Endothelial cell (in vitro differentiated cells): ENCODE measurements around the gene BCL11A. TPM values are rescaled to one million over a fixed set of nuclear protein-coding genes. Genes with fewer than 3 reads are reported as not detected.

Experiments
- DNase-seq: peaks from one replicate; pipeline ENCODE4 v3.0.0; 2021; ENCODE audit warnings: low spot score
- H3K27ac Mint-ChIP-seq: one replicate; pipeline ENCODE4 v1.8.0; 2021; ENCODE audit warnings: mixed read lengths, inconsistent platforms; ENCODE audit not compliant: unreplicated experiment
- H3K27me3 Mint-ChIP-seq: one replicate; pipeline ENCODE4 v1.8.0; 2021; ENCODE audit warnings: mild to moderate bottlenecking, moderate library complexity, mixed read lengths, inconsistent platforms; ENCODE audit not compliant: unreplicated experiment
- H3K36me3 Mint-ChIP-seq: one replicate; pipeline ENCODE4 v1.8.0; 2021; ENCODE audit warnings: mild to moderate bottlenecking, low read depth, mixed read lengths, inconsistent platforms; ENCODE audit not compliant: unreplicated experiment
- H3K4me1 Mint-ChIP-seq: one replicate; pipeline ENCODE4 v1.8.0; 2021; ENCODE audit warnings: mild to moderate bottlenecking, mixed read lengths, inconsistent platforms; ENCODE audit not compliant: unreplicated experiment
- H3K4me3 Mint-ChIP-seq: one replicate; pipeline ENCODE4 v1.8.0; 2021; ENCODE audit warnings: mild to moderate bottlenecking, mixed read lengths, inconsistent platforms; ENCODE audit not compliant: unreplicated experiment
- H3K9me3 Mint-ChIP-seq: one replicate; pipeline ENCODE4 v1.8.0; 2021; ENCODE audit warnings: mixed read lengths, inconsistent platforms; ENCODE audit not compliant: unreplicated experiment
- total RNA-seq: library from RNA; stranded (reverse); fragmentation: NEBNext Ultra II Directional; extraction: Animal tissue kit (Norgen Biotek cat#: 25700); gene quantifications from one replicate; pipeline ENCODE4 v1.2.1, GENCODE V29; 2021; ENCODE audit not compliant: unreplicated experiment
- TF ChIP-seq, protein P1 (sequence below): fragments of 200-600 bp; sonication (generic); IDR thresholded peaks from one replicate; pipeline ENCODE4 v1.5.0; 2021; ENCODE audit warnings: antibody characterized with exemption; ENCODE audit not compliant: unreplicated experiment

Gene BCL11A
- total RNA-seq, 1 donor from 2014 or later: 9.6 TPM

GRCh38 chr2:60484133-60484645, 69.3 kb downstream of the BCL11A start:
- peaks cover 25% of the 10 kb centered on the region for H3K4me1 Mint-ChIP-seq
- H3K36me3 Mint-ChIP-seq: no peaks in the 10 kb centered on the region
- no peak overlapping the region for H3K4me3 Mint-ChIP-seq
- TF ChIP-seq, protein P1, sequence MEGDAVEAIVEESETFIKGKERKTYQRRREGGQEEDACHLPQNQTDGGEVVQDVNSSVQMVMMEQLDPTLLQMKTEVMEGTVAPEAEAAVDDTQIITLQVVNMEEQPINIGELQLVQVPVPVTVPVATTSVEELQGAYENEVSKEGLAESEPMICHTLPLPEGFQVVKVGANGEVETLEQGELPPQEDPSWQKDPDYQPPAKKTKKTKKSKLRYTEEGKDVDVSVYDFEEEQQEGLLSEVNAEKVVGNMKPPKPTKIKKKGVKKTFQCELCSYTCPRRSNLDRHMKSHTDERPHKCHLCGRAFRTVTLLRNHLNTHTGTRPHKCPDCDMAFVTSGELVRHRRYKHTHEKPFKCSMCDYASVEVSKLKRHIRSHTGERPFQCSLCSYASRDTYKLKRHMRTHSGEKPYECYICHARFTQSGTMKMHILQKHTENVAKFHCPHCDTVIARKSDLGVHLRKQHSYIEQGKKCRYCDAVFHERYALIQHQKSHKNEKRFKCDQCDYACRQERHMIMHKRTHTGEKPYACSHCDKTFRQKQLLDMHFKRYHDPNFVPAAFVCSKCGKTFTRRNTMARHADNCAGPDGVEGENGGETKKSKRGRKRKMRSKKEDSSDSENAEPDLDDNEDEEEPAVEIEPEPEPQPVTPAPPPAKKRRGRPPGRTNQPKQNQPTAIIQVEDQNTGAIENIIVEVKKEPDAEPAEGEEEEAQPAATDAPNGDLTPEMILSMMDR: no peak
- H3K27ac Mint-ChIP-seq: no peak overlapping the region
- H3K27me3 Mint-ChIP-seq: peaks cover 5% of the 10 kb centered on the region
- no peak for DNase-seq
- no peaks in the 10 kb centered on the region for H3K9me3 Mint-ChIP-seq

DNA sequence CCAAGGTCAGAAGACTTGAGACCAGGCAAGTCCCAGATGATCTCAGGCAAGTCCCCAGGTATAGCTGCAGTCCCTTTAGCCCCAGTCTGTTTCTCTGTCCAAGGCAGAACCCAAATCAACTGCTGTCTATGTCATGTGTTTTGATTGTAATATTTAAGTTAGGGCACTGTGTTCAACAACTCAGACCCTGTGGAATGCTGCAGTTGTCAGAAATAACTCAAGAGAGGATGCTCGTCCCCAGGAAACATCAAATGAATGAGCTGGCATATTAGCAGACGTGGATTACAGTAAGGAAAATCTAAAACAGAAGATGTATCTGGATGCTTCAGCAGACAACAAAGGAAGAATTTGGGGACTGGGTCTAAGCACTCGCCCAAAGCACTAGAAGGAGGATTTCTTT, 70.1 kb downstream of the BCL11A start:
- Mint-ChIP-seq H3K4me1 (peaks cover 25% of the 10 kb centered on the region), H3K9me3 (no peaks in the 10 kb centered on the region), H3K27me3 (peaks cover 5% of the 10 kb centered on the region), H3K4me3 (no peak overlapping the region), H3K36me3 (no peaks in the 10 kb centered on the region), H3K27ac (no peak overlapping the region)
- TF ChIP-seq, protein P1: no peak
- DNase-seq: no peak

DNA sequence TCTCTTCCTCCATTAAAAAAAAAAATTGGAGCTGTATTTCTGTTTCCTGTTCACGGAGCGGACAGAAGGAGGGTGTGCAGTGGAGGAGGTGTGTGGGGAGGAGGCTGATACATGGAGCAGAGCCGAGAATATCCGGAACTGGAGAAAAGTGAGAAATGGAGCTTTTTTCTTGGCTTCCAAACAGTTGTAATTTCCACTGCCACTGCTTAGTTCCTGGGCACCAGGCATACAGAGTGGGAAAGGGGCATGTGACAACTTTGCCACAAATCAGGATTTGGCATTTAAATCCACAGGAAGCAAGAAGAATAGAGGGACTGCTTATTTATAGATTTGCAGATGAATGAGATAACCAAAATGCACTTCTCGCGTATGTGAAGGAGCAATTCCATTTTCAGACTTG, 71.2 kb downstream of the BCL11A start:
- TF ChIP-seq, protein P1: no peak
- peaks cover 26% of the 10 kb centered on the region for H3K4me1 Mint-ChIP-seq
- no peaks in the 10 kb centered on the region for H3K9me3 Mint-ChIP-seq
- no peak overlapping the region for H3K27ac Mint-ChIP-seq
- H3K27me3 Mint-ChIP-seq: peaks cover 5% of the 10 kb centered on the region
- no peaks in the 10 kb centered on the region for H3K36me3 Mint-ChIP-seq
- no peak for DNase-seq
- H3K4me3 Mint-ChIP-seq: no peak overlapping the region

GRCh38 chr2:60481257-60481656, 72.2 kb downstream of the BCL11A start:
- H3K27me3 Mint-ChIP-seq: peaks cover 5% of the 10 kb centered on the region

DNA sequence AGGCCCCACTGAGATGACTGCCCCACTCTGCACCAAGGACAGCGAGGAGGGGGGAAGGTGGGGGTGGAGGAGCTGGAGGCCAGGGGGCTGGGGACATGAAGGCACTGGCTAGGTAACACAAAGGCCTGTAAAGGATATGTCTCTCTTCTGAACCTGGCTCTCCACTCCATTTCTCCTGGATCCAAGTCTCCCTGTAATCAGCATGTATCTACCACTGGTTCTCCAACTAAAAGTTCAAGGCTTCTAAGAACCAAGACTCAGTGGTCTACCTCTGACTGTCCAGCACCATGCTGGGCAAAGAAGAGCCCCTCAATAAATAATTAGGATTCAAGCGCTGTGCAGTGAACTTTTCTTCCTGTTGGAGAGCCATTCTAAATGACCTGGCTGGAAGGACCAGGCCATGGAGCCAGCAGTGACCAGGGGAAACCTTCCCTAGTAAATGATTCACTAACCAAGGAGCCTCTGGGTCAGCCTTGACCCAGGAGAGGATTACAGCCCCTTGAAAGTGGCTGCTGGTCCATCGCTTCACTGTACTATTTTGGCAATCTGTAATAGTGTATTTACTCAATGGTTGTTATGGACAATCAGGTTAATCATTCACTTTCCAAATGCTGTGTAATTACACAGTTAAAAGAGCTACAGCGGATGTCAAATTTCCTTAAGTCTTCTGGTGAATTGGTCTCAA, 73.2 kb downstream of the BCL11A start:
- Mint-ChIP-seq H3K4me1 (peaks cover 35% of the 10 kb centered on the region), H3K36me3 (no peaks in the 10 kb centered on the region), H3K9me3 (no peaks in the 10 kb centered on the region), H3K27me3 (peaks cover 5% of the 10 kb centered on the region), H3K27ac (no peak overlapping the region), H3K4me3 (no peak overlapping the region)
- DNase-seq: no peak
- TF ChIP-seq, protein P1: no peak

More at GRCh38 chr2:60481257-60481656, 72.2 kb downstream of the BCL11A start:
- TF ChIP-seq, protein P1: no peak
- Mint-ChIP-seq H3K9me3 (no peaks in the 10 kb centered on the region), H3K36me3 (no peaks in the 10 kb centered on the region), H3K4me1 (peaks cover 34% of the 10 kb centered on the region), H3K4me3 (no peak overlapping the region), H3K27ac (no peak overlapping the region)
- DNase-seq: no peak
